OCI-LY1 (cell line): ENCODE measurements around the gene TBCD.

Source experiments
- H2AFZ ChIP-seq: fragments of 200-600 bp; sonication (generic), shearing (Covaris generic); 2 replicates; pipeline ENCODE4 v1.6.0; 2014; ENCODE audit warnings: antibody characterized with exemption, mild to moderate bottlenecking, low read length
- H3F3A ChIP-seq: fragments of 200-600 bp; sonication (generic), shearing (Covaris generic); 2 replicates; pipeline ENCODE4 v1.6.0; 2014; ENCODE audit warnings: mild to moderate bottlenecking, antibody characterized with exemption, low read length, moderate library complexity; ENCODE audit not compliant: insufficient read depth
- H3K27ac ChIP-seq: fragments of 200-600 bp; sonication (generic); 2 replicates; pipeline ENCODE4 v1.5.1; 2014; ENCODE audit warnings: low read length, mixed run types, mild to moderate bottlenecking, low read depth; ENCODE audit not compliant: poor library complexity, severe bottlenecking
- H3K27me3 ChIP-seq: fragments of 200-600 bp; sonication (generic); 2 replicates; pipeline ENCODE4 v1.6.0; 2014; ENCODE audit warnings: antibody characterized with exemption, mild to moderate bottlenecking, low read length, moderate library complexity; ENCODE audit not compliant: insufficient read depth
- H3K36me3 ChIP-seq: fragments of 200-600 bp; sonication (generic); 2 replicates; pipeline ENCODE4 v1.6.1; 2014; ENCODE audit warnings: mild to moderate bottlenecking, antibody characterized with exemption, low read length, moderate library complexity, mixed read lengths; ENCODE audit not compliant: insufficient read depth
- H3K4me1 ChIP-seq: fragments of 200-600 bp; sonication (generic); 2 replicates; pipeline ENCODE4 v1.5.1; 2014; ENCODE audit warnings: mild to moderate bottlenecking, low read length, moderate library complexity; ENCODE audit not compliant: insufficient read depth, severe bottlenecking
- H3K4me2 ChIP-seq: fragments of 200-600 bp; sonication (generic), shearing (Covaris generic); 2 replicates; pipeline ENCODE4 v1.6.1; 2014; ENCODE audit warnings: low read length
- H3K4me3 ChIP-seq: fragments of 200-600 bp; sonication (generic); 2 replicates; pipeline ENCODE4 v1.5.1; 2014; ENCODE audit warnings: low read length, low read depth, mild to moderate bottlenecking, mixed read lengths; ENCODE audit not compliant: poor library complexity, severe bottlenecking
- H3K79me2 ChIP-seq: fragments of 200-600 bp; shearing (Covaris generic); 2 replicates; pipeline ENCODE4 v1.6.1; 2016; ENCODE audit warnings: mixed run types, low read length, mixed read lengths; ENCODE audit not compliant: insufficient read depth
- H3K9ac ChIP-seq: fragments of 200-600 bp; sonication (generic), shearing (Covaris generic); 2 replicates; pipeline ENCODE4 v1.6.1; 2014; ENCODE audit warnings: mild to moderate bottlenecking, low read length, mixed read lengths
- H3K9me2 ChIP-seq: fragments of 200-600 bp; sonication (generic), shearing (Covaris generic); 2 replicates; pipeline ENCODE4 v1.6.1; 2014; ENCODE audit warnings: low read depth, mild to moderate bottlenecking, low read length, mixed read lengths
- H3K9me3 ChIP-seq: fragments of 200-600 bp; shearing (Covaris generic); 2 replicates; pipeline ENCODE4 v1.6.1; 2014; ENCODE audit warnings: low read length, mixed read lengths
- H4K20me1 ChIP-seq: fragments of 200-600 bp; sonication (generic), shearing (Covaris generic); 2 replicates; pipeline ENCODE4 v1.6.0; 2016; ENCODE audit warnings: mild to moderate bottlenecking, low read length; ENCODE audit not compliant: insufficient read depth
- EZH2 ChIP-seq: fragments of 200-600 bp; sonication (generic), shearing (Covaris generic); IDR thresholded peaks from 2 replicates; pipeline ENCODE4 v1.8.0; 2017; ENCODE audit warnings: borderline replicate concordance, mixed run types, mild to moderate bottlenecking, antibody characterized with exemption, low read length, moderate library complexity, mixed read lengths
- TF ChIP-seq, protein P1 (sequence below): fragments of 200-600 bp; sonication (generic), shearing (Covaris generic); IDR thresholded peaks from 2 replicates; pipeline ENCODE4 v1.5.1; 2017; ENCODE audit warnings: mild to moderate bottlenecking, antibody characterized with exemption, low read length, moderate library complexity, mixed read lengths

The TBCD gene

DNA sequence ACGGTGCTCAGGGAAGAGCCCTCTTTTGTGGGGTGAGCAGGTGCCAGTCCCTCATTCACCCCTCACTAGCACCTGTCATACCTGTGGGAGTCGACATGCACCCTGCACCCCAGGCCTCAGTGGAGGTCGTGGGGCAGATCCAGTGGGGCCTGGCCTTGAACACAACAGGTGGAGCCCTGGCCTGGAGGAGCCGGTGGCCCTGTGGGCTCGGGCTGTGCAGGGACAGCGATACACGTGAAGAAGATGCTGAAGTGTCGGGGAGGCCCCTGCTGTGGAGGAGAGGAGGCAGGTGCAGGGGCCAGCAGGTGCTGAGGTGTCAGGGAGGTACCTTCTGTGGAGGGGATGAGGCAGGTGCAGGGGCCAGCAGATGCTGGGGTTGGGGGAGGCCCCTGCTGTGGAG lies 56.1 kb downstream of the TBCD start:
- Histone ChIP-seq H3K4me1 (peaks cover 10% of the 10 kb centered on the region), H3K36me3 (peaks cover 30% of the 10 kb centered on the region)

DNA sequence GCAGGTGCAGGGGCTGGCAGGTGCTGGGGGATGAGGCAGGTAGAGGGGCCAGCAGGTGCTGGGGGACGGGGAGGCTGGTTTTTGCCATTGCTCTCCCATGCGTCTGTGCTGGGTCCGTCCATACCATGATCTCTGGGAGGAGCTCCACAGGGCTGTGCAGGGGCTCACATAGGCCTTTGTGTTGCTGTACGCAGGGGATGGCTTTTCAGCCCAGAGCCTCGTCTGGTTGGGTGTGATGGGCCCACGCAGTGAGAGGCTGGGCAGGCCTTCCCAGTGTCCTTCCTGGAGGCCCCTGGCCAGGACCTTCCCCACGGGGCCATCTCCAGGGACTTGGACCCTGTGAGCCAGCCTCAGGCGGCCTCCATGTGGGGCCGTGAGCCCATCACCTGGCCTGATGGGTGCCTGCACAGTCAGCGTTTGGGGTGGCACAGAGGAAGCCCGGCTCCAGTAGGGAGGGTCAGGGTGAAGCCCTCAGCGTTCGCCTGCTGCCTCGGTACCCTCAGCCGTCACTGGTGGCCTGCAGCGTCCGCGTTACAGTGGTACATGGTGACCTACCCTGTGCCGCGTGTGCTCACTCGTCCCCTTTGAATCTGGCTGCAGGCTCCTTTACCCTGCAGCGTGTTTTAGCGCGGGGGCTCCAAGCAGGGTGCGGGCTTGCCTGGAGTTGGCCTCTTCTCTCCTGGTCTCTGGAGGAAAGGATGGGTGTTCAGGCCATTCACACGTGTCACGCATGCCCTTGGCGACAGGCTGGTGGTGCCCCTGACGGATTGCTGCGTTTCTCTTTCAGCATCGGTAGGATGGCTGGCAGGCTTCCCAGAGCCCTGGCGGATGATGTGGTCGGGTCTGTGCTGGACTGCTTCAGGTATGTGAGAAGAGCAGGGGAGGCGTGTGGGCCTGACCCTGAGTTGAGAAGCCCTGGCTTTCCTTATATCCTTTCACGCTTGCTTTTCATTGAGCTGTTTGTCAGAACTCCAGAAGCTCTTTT lies 57.3 kb downstream of the TBCD start:
- no peak overlapping the region for H2AFZ ChIP-seq
- no peak overlapping the region for H3K4me3 ChIP-seq
- H4K20me1 ChIP-seq, result no peaks in the 10 kb centered on the region
- H3F3A ChIP-seq, result no peaks in the 10 kb centered on the region
- peaks cover 10% of the 10 kb centered on the region for H3K4me1 ChIP-seq
- no peaks in the 10 kb centered on the region for H3K9me3 ChIP-seq
- no peak overlapping the region for H3K9ac ChIP-seq
- peak overlapping the region; percentile 47 for H3K27ac ChIP-seq
- H3K9me2 ChIP-seq, result no peaks in the 10 kb centered on the region
- no peak overlapping the region for H3K4me2 ChIP-seq
- TF ChIP-seq, protein P1, sequence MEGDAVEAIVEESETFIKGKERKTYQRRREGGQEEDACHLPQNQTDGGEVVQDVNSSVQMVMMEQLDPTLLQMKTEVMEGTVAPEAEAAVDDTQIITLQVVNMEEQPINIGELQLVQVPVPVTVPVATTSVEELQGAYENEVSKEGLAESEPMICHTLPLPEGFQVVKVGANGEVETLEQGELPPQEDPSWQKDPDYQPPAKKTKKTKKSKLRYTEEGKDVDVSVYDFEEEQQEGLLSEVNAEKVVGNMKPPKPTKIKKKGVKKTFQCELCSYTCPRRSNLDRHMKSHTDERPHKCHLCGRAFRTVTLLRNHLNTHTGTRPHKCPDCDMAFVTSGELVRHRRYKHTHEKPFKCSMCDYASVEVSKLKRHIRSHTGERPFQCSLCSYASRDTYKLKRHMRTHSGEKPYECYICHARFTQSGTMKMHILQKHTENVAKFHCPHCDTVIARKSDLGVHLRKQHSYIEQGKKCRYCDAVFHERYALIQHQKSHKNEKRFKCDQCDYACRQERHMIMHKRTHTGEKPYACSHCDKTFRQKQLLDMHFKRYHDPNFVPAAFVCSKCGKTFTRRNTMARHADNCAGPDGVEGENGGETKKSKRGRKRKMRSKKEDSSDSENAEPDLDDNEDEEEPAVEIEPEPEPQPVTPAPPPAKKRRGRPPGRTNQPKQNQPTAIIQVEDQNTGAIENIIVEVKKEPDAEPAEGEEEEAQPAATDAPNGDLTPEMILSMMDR, result no peak
- TF ChIP-seq EZH2, result no peak
- no peaks in the 10 kb centered on the region for H3K27me3 ChIP-seq
- H3K79me2 ChIP-seq, result no peaks in the 10 kb centered on the region
- H3K36me3 ChIP-seq, result peaks cover 30% of the 10 kb centered on the region

More for the DNA sequence above, 56.1 kb downstream of the TBCD start:
- no peaks in the 10 kb centered on the region for H3K79me2 ChIP-seq
- no peak overlapping the region for H3K9ac ChIP-seq
- no peak overlapping the region for H2AFZ ChIP-seq
- no peaks in the 10 kb centered on the region for H3K9me2 ChIP-seq
- H3F3A ChIP-seq, result no peaks in the 10 kb centered on the region
- no peak overlapping the region for H3K4me3 ChIP-seq
- no peaks in the 10 kb centered on the region for H3K9me3 ChIP-seq
- peak overlapping the region; percentile 47 for H3K27ac ChIP-seq
- no peak overlapping the region for H3K4me2 ChIP-seq
- H4K20me1 ChIP-seq, result no peaks in the 10 kb centered on the region
- TF ChIP-seq, protein P1, result no peak
- no peak for TF ChIP-seq EZH2
- no peaks in the 10 kb centered on the region for H3K27me3 ChIP-seq

DNA sequence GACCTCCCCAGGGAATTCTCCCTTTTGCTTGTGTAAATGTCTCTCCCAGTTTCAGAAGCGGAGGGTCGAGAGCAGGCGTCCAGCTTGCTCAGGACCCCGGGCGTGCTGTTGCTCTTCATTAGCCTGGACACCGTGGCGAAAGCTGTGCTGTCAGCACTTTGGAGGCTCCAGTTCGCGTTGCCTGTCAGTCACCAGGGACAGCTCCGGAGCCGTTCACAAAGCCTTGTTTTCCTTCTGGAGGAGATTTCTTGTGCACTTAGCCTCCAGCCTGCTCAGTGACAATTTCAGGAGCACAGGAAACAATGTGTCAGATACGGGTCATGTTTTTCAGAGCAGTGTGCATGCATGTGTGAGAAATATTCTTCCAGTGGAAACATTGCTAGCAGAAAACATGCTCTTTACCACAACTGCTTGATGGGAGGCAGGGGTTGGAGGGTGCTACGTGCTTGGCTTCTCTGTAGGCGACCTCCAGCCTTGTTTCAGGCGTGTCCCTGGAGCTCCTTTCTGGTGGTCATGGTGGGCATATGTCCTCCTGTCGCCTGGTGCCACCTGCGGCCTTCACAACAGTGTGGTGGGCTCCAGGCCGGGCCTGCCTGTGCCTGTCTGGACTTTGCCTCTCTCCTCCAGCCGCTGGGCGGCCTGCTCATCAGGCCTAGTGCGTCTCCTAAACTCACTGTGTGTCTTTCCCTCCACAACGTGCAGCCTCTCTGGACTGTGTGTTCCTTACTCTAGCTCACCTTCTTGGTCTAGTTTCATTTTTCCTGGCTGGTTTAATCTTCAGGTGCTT lies 59.0 kb downstream of the TBCD start:
- Histone ChIP-seq H3K79me2 (no peaks in the 10 kb centered on the region), H4K20me1 (no peaks in the 10 kb centered on the region), H3K4me1 (peaks cover 10% of the 10 kb centered on the region), H3K27ac (peak overlapping the region; percentile 67), H3K36me3 (peaks cover 39% of the 10 kb centered on the region), H3K4me3 (no peak overlapping the region), H3K9ac (no peak overlapping the region), H3K27me3 (no peaks in the 10 kb centered on the region), H3K9me3 (no peaks in the 10 kb centered on the region), H3F3A (no peaks in the 10 kb centered on the region), H2AFZ (no peak overlapping the region), H3K9me2 (no peaks in the 10 kb centered on the region), H3K4me2 (no peak overlapping the region)
- TF ChIP-seq, protein P1, result no peak
- TF ChIP-seq EZH2, result no peak
